Measurements from ENCODE around the gene OIT3.

The OIT3 gene

GRCh38 chr10:72952189-72952588 lies 58.6 kb downstream of the OIT3 start:
- no peak for DNase-seq (ENCODE audit: low read depth, low spot score)

GRCh38 chr10:72952642-72953158 lies 59.2 kb downstream of the OIT3 start:
- DNase-seq (ENCODE audit: low read depth, low spot score), result no peak

GRCh38 chr10:72953687-72954086 lies 60.1 kb downstream of the OIT3 start:
- DNase-seq (ENCODE audit: low read depth, low spot score), result no peak

- no peak for DNase-seq (ENCODE audit: low read depth, low spot score)
Observed at GRCh38 chr10:72954230-72954595, 60.7 kb downstream of the OIT3 start.

- no peak for DNase-seq (ENCODE audit: low read depth, low spot score)
Observed at GRCh38 chr10:72954596-72955554, 61.3 kb downstream of the OIT3 start, which contains the start of gene PLA2G12B. TSS of gene PLA2G12B (minus strand) at chr10:72954806. CDS start at chr10:72954685, 121 bp downstream.

- no peak for DNase-seq (ENCODE audit: low read depth, low spot score)
Observed at GRCh38 chr10:72956001-72956400, 62.5 kb downstream of the OIT3 start.

- no peak for DNase-seq (ENCODE audit: low read depth, low spot score)
Observed at GRCh38 chr10:72976886-72977285, 83.3 kb downstream of the OIT3 start.

- no peak for DNase-seq (ENCODE audit: low read depth, low spot score)
Observed at GRCh38 chr10:72979709-72980108, 86.2 kb downstream of the OIT3 start.

GRCh38 chr10:72980348-72980747 lies 86.8 kb downstream of the OIT3 start:
- no peak for DNase-seq (ENCODE audit: low read depth, low spot score)

- DNase-seq (ENCODE audit: low read depth, low spot score), result no peak
Observed at GRCh38 chr10:72981028-72981881, 87.7 kb downstream of the OIT3 start.

GRCh38 chr10:72981882-72982529 lies 88.5 kb downstream of the OIT3 start:
- DNase-seq (ENCODE audit: low read depth, low spot score), result no peak
